ENCODE measurements around the gene EXOC6B.

DNA sequence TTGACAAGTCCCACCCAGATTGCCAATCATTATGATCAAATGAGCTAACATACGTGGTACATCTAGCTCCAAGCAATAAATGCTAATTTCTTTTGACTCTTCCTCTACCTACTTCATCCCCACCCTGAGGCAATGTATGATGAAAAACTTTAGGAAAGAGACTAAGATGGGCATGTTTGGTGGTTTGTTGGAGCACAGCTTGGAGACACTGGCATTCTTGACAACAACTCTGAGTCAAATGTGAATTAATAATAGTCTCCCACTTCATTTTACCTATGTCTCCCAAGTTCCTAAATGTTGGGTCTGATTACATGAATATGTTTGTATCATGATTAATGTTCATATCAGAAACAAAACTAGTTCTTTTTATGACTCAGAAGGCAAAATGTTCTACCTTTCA lies 36.6 kb downstream of the EXOC6B start:
- TF ChIP-seq POLR2A (IDR thresholded peaks at IDR 0.05), result no peak
- TF ChIP-seq, protein P1, sequence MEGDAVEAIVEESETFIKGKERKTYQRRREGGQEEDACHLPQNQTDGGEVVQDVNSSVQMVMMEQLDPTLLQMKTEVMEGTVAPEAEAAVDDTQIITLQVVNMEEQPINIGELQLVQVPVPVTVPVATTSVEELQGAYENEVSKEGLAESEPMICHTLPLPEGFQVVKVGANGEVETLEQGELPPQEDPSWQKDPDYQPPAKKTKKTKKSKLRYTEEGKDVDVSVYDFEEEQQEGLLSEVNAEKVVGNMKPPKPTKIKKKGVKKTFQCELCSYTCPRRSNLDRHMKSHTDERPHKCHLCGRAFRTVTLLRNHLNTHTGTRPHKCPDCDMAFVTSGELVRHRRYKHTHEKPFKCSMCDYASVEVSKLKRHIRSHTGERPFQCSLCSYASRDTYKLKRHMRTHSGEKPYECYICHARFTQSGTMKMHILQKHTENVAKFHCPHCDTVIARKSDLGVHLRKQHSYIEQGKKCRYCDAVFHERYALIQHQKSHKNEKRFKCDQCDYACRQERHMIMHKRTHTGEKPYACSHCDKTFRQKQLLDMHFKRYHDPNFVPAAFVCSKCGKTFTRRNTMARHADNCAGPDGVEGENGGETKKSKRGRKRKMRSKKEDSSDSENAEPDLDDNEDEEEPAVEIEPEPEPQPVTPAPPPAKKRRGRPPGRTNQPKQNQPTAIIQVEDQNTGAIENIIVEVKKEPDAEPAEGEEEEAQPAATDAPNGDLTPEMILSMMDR (IDR thresholded peaks at IDR 0.05), result no peak

All from body of pancreas (tissue), 4 donors.